ENCODE measurements around the gene RBCK1. TPM values are rescaled to one million over a fixed set of nuclear protein-coding genes. Genes with fewer than 3 reads are reported as not detected.

The RBCK1 gene
- total RNA-seq, 2 donors from 2014 or later = 134 to 169 TPM

DNA sequence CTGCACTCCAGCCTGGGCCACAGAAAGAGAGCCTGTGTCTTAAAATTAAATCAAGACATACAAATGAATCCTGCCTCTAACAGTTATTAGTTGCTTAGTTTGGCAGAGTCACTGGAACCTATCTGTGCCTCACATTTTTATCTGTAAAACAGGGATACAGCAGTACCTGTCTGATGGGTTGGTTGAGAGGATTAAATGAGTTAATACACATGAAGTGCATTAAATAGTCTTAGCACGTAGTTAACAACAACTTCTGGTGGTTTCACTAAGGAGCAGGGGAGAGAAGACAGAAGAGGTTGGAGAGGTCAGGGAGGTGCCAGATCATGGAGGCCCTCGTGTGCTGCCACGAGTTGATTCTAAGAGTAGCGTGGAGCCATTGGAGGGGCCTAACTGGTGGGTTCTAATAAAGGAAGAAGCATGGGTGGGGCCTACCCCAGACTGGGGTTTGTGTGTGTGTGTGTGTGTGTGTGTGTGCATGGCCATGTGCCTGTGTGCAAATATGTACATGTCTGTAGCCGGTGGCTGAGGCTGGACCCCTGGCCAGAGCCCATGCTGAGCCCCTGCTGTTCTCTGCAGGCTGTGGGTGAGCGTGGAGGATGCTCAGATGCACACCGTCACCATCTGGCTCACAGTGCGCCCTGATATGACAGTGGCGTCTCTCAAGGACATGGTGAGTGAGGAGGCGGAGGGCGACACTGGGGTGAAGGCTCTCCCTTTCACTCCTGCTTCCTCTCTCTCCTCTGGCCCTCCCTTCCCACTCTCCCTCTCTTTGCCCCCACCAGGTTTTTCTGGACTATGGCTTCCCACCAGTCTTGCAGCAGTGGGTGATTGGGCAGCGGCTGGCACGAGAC, 9.1 kb downstream of the RBCK1 start:
- Histone ChIP-seq H3K27ac (no peak overlapping the region), H3K9ac (ENCODE audit: low read depth in 2 of 2, low read length in 2 of 2) (no peak overlapping the region), H3K4me3 (no peak overlapping the region), H3K27me3 (no peaks in the 10 kb centered on the region), H3K36me3 (peaks cover 4% of the 10 kb centered on the region), H3K4me1 (no peaks in the 10 kb centered on the region), H3K9me3 (no peaks in the 10 kb centered on the region)
- TF ChIP-seq, protein P1, sequence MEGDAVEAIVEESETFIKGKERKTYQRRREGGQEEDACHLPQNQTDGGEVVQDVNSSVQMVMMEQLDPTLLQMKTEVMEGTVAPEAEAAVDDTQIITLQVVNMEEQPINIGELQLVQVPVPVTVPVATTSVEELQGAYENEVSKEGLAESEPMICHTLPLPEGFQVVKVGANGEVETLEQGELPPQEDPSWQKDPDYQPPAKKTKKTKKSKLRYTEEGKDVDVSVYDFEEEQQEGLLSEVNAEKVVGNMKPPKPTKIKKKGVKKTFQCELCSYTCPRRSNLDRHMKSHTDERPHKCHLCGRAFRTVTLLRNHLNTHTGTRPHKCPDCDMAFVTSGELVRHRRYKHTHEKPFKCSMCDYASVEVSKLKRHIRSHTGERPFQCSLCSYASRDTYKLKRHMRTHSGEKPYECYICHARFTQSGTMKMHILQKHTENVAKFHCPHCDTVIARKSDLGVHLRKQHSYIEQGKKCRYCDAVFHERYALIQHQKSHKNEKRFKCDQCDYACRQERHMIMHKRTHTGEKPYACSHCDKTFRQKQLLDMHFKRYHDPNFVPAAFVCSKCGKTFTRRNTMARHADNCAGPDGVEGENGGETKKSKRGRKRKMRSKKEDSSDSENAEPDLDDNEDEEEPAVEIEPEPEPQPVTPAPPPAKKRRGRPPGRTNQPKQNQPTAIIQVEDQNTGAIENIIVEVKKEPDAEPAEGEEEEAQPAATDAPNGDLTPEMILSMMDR (IDR thresholded peaks at IDR 0.05) = no peak
- intact Hi-C loops (cut with DNase I) = no loop called here
- DNase-seq = no peak

DNA sequence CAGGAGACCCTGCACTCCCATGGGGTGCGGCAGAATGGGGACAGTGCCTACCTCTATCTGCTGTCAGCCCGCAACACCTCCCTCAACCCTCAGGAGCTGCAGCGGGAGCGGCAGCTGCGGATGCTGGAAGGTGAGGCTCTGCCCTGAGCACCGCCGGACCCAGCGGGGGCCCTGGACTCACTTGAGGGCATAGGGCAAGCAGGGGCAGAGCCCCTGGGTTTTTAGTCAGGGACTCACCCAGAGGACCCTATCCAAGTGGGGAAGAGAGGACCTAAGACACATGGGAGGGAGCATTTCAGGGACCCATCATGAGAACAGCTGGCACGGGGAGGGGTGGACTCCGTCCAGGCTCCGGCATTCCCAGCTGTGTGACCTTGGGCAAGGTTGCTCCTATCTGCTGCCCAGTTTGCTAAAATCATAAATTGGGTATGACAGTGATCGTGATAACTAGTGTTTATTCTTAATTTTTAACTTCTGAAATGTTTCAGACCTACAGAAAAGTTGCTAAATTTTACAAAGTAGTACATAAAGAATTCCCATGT, 9.8 kb downstream of the RBCK1 start:
- TF ChIP-seq, protein P1 (IDR thresholded peaks at IDR 0.05) = no peak
- intact Hi-C loops (cut with DNase I) = no loop called here
- Histone ChIP-seq H3K4me1 (no peaks in the 10 kb centered on the region), H3K27ac (no peak overlapping the region), H3K4me3 (no peak overlapping the region), H3K9me3 (no peaks in the 10 kb centered on the region), H3K9ac (ENCODE audit: low read depth in 2 of 2, low read length in 2 of 2) (no peak overlapping the region), H3K27me3 (no peaks in the 10 kb centered on the region), H3K36me3 (peaks cover 4% of the 10 kb centered on the region)
- DNase-seq = no peak

DNA sequence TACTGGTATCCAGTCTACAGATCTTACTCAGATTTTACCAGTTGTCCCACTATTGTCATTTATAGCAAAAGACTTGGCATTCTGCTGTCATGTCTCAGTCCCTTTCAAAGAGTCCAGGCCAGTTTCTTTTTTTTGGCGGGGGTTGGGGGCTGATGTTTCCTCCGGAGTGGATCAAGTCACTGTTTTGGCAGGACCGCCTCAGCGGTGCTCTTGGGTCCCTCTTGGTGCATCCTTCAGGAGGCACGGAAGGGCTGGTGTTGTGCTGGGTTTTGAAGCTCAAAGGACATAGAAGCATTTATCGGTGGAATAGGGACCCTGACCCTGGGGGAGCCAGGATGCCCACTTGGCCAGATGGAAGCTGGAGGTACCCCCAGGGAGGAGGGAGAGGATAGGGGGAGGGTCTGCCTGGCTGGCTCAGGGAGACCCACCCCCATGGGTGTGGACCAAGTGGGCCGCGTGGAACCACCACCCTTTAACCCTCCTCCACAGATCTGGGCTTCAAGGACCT, 10.8 kb downstream of the RBCK1 start:
- no peak overlapping the region for H3K4me3 ChIP-seq
- TF ChIP-seq, protein P1 (IDR thresholded peaks at IDR 0.05) = no peak
- H3K27ac ChIP-seq = peak overlapping the region; percentile 40
- no peaks in the 10 kb centered on the region for H3K9me3 ChIP-seq
- H3K4me1 ChIP-seq = no peaks in the 10 kb centered on the region
- intact Hi-C loops (cut with DNase I) = no loop called here
- H3K36me3 ChIP-seq = peaks cover 4% of the 10 kb centered on the region
- no peaks in the 10 kb centered on the region for H3K27me3 ChIP-seq
- H3K9ac ChIP-seq (ENCODE audit: low read depth in 2 of 2, low read length in 2 of 2) = peak overlapping the region in 1 of 2 donors; percentile 40
- DNase-seq = no peak

DNA sequence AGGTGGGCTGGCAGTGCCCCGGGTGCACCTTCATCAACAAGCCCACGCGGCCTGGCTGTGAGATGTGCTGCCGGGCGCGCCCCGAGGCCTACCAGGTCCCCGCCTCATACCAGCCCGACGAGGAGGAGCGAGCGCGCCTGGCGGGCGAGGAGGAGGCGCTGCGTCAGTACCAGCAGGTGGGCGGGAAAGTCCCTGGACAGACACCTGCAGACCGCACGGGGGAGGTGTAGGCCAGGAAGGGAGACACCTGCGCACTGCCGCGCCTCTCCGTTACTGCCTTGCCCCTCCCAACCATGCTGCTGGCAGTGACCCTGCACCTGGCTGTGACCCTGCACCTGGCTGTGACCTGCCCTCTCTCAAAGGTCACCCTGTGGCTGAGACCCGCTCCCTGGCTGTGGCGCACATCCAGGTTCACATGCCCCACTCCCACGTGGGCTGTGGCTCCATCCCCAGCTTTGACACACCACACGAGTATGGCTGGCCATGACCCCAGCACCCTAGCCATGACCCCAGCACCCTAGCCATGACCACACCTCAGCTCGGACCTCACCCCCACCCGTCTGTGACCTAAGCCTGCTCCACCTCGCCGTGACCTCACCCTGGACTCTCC, 11.6 kb downstream of the RBCK1 start:
- peak overlapping the region; percentile 44 to 58 for H3K9ac ChIP-seq (ENCODE audit: low read depth in 2 of 2, low read length in 2 of 2)
- H3K4me1 ChIP-seq = no peaks in the 10 kb centered on the region
- peak; percentile 87 for DNase-seq
- intact Hi-C loops (cut with DNase I) = no loop called here
- no peak overlapping the region for H3K4me3 ChIP-seq
- no peaks in the 10 kb centered on the region for H3K27me3 ChIP-seq
- peaks cover 4% of the 10 kb centered on the region for H3K36me3 ChIP-seq
- no peaks in the 10 kb centered on the region for H3K9me3 ChIP-seq
- TF ChIP-seq, protein P1 (IDR thresholded peaks at IDR 0.05) = peak; percentile 35
- H3K27ac ChIP-seq = peak overlapping the region; percentile 40

DNA sequence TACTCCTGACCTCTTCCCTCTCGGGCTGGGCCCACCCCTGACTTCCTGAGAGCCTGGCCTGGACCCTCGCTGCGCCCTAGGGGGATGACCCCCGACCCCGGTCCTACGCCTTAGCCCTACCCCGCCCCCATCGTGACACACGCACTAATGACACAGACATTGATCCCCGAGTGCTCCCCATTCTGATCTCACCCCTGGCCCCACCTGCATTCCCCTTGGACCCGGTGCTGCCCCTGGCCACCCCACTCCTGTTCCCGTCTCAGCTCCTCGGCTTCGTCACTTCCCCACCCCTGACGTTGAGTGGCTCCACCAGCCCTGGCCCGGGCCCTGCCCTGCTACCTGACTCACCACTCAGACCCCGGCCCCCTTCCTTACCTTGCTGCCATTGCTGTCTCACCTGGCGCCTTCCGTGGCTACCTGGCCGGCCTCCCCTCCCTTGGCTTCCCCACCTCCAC, 12.1 kb downstream of the RBCK1 start:
- Histone ChIP-seq H3K4me3 (no peak overlapping the region), H3K9ac (ENCODE audit: low read depth in 2 of 2, low read length in 2 of 2) (peak overlapping the region; percentile 44 to 58), H3K9me3 (no peaks in the 10 kb centered on the region), H3K27me3 (no peaks in the 10 kb centered on the region), H3K4me1 (no peaks in the 10 kb centered on the region), H3K27ac (peak overlapping the region; percentile 40), H3K36me3 (peaks cover 4% of the 10 kb centered on the region)
- intact Hi-C loops (cut with DNase I) = no loop called here
- TF ChIP-seq, protein P1 (IDR thresholded peaks at IDR 0.05) = no peak
- DNase-seq = peak; percentile 30

Data from colonic mucosa (tissue), 4 donors.